Body of pancreas (tissue), 4 donors: ENCODE measurements around the gene AGAP1. TPM values are rescaled to one million over a fixed set of nuclear protein-coding genes. Genes with fewer than 3 reads are reported as not detected.

Experiments used
- ATAC-seq: fragments of 150-250 bp; one replicate; pipeline ENCODE4 v1.9.1; 2016
- DNase-seq, 4 donors: peaks; one replicate each; pipeline ENCODE4 v3.0.0-alpha.2; 2019
- H3K27ac ChIP-seq, 4 donors: fragments of 200-600 bp; sonication (generic); 1 replicate in 3 of 4; 2 replicates in 1 of 4; pipeline versions ENCODE4 v1.5.1 to v1.6.1; 2016 to 2019; ENCODE audit warnings: mild to moderate bottlenecking in 1 of 4, mixed read lengths in 1 of 4, moderate library complexity in 1 of 4
- H3K27me3 ChIP-seq, 2 donors: fragments of 200-600 bp; sonication (generic); one replicate each; pipeline ENCODE4 v1.6.0; 2016; ENCODE audit warnings: mild to moderate bottlenecking in 1 of 2
- H3K36me3 ChIP-seq, 2 donors: fragments of 200-600 bp; sonication (generic); replicated peaks in 1 of 2; 2 replicates each; pipeline ENCODE4 v1.5.1; 2016; ENCODE audit warnings: low read depth in 2 of 2; ENCODE audit not compliant: insufficient read depth in 1 of 2
- H3K4me1 ChIP-seq: fragments of 200-600 bp; sonication (generic); one replicate; pipeline ENCODE4 v1.6.0; 2016
- H3K4me3 ChIP-seq, 2 donors: fragments of 200-600 bp; sonication (generic); 1 replicate in 1 of 2; 2 replicates in 1 of 2; pipeline ENCODE4 v1.5.1; 2016 to 2019
- H3K9me3 ChIP-seq, 3 donors: fragments of 200-600 bp; sonication (generic); 1 replicate in 2 of 3; 2 replicates in 1 of 3; pipeline ENCODE4 v1.5.1; 2016
- POLR2A ChIP-seq, 3 donors: fragments of 450-650 bp; IDR thresholded peaks; one replicate each; pipeline ENCODE4 v1.6.1; 2016; ENCODE audit warnings: antibody characterized with exemption in 3 of 3, mild to moderate bottlenecking in 2 of 3
- WGBS, 2 donors: methylation state at CpG; one replicate each; pipeline ENCODE4 v1.1.5; 2017; 5-methylcytosine and 5-hydroxymethylcytosine counted together
- intact Hi-C: fragments of 100-400 bp; cut with DNase I; formaldehyde crosslinking; loops from one replicate; pipeline ENCODE4 v1.15.1; 2023
- total RNA-seq, 2 donors: library from RNA; depleted of rRNA; stranded (reverse); fragments of >200 nt; gene quantifications; one replicate each; pipeline ENCODE4 v1.1.0, GENCODE V29; 2016
- TF ChIP-seq, protein P1 (sequence below), 7 experiments: fragments of 450-650 bp in 4 of 7; fragments of 200-600 bp in 3 of 7; sonication (generic) in 3 of 7; IDR thresholded peaks; one replicate each; pipeline ENCODE4 v1.5.1; 2016 to 2019; ENCODE audit warnings: antibody characterized with exemption in 7 of 7

Gene AGAP1
- total RNA-seq, 2 donors from 2014 or later: 21.3 to 32.6 TPM

DNA sequence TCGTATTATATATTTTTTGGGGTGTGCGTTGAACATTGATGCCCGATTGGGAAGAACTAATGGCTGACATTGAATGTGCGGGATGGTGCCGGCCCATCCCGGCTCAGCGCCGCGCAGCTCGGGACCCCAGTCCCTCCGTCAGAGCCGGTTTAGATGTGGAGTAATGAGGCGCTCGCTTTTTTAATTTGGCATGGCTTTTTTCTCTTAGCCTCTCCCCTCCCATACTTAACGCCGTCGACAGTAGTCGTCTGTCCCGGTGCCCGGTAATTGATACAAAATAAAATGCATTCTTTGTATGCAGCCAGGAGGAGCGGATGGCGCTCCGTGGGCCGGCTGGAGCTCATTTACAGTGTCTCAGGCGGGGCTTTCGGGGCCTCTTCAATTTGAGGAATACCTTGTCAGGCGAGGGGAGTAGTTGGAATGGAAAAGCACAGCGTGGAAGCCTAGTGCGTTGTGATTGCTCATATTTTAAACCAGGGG lies 465.1 kb downstream of the AGAP1 start:
- Histone ChIP-seq H3K4me3 (no peak overlapping the region), H3K27ac (no peak overlapping the region), H3K36me3 (no peaks in the 10 kb centered on the region), H3K4me1 (no peaks in the 10 kb centered on the region), H3K9me3 (no peaks in the 10 kb centered on the region), H3K27me3 (no peaks in the 10 kb centered on the region)
- 93 to 94% methylated on average over 29 of the region's 29 CpGs for WGBS, 2 donors
- DNase-seq (no peak), ATAC-seq (no peak)
- TF ChIP-seq, protein P1, sequence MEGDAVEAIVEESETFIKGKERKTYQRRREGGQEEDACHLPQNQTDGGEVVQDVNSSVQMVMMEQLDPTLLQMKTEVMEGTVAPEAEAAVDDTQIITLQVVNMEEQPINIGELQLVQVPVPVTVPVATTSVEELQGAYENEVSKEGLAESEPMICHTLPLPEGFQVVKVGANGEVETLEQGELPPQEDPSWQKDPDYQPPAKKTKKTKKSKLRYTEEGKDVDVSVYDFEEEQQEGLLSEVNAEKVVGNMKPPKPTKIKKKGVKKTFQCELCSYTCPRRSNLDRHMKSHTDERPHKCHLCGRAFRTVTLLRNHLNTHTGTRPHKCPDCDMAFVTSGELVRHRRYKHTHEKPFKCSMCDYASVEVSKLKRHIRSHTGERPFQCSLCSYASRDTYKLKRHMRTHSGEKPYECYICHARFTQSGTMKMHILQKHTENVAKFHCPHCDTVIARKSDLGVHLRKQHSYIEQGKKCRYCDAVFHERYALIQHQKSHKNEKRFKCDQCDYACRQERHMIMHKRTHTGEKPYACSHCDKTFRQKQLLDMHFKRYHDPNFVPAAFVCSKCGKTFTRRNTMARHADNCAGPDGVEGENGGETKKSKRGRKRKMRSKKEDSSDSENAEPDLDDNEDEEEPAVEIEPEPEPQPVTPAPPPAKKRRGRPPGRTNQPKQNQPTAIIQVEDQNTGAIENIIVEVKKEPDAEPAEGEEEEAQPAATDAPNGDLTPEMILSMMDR (IDR thresholded peaks at IDR 0.05): no peak
- no peak for TF ChIP-seq POLR2A (IDR thresholded peaks at IDR 0.05)
- intact Hi-C loops: no loop called here

DNA sequence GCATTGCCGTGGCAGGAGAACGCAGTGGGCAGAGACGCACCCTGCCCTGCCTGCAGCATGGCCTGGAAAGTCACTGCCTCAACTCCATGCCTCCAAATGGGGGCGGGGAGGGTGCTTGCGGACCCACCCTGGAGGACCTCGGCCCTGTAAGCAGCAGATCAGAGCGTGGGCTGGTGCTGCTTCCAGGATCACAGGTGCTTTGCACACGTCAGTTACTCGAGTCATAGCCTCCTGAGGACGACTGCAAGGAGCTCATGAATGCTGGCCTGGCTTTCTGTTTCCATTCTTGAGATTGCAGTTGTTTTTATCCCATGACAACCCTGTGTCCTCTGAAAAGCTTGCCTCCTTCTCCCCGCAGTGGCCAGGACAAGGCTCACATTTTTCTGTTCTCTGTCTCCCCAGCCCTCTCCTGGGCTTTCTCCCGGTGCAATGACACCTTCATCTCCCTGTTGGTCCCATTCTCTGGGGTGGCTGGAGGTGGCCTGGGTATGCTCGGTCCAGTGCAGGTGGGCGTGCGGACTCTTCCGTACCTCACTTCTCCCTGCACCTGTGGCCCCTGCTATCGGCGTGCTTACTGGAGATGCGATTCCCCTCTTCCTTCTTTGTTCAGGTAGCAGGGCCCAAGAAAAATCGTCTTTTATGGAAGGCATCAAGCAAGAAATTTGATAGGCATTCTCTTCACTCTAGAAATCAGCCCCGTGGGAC lies 466.3 kb downstream of the AGAP1 start:
- no peak for DNase-seq
- TF ChIP-seq, protein P1 (IDR thresholded peaks at IDR 0.05): no peak
- TF ChIP-seq POLR2A (IDR thresholded peaks at IDR 0.05): no peak
- H3K9me3 ChIP-seq: no peaks in the 10 kb centered on the region
- no peaks in the 10 kb centered on the region for H3K36me3 ChIP-seq
- WGBS, 2 donors: 95% methylated on average over 14 to 21 of the region's 21 CpGs
- intact Hi-C loops: no loop called here
- H3K4me1 ChIP-seq: no peaks in the 10 kb centered on the region
- H3K27me3 ChIP-seq: no peaks in the 10 kb centered on the region
- ATAC-seq: no peak
- no peak overlapping the region for H3K4me3 ChIP-seq
- H3K27ac ChIP-seq: no peak overlapping the region

DNA sequence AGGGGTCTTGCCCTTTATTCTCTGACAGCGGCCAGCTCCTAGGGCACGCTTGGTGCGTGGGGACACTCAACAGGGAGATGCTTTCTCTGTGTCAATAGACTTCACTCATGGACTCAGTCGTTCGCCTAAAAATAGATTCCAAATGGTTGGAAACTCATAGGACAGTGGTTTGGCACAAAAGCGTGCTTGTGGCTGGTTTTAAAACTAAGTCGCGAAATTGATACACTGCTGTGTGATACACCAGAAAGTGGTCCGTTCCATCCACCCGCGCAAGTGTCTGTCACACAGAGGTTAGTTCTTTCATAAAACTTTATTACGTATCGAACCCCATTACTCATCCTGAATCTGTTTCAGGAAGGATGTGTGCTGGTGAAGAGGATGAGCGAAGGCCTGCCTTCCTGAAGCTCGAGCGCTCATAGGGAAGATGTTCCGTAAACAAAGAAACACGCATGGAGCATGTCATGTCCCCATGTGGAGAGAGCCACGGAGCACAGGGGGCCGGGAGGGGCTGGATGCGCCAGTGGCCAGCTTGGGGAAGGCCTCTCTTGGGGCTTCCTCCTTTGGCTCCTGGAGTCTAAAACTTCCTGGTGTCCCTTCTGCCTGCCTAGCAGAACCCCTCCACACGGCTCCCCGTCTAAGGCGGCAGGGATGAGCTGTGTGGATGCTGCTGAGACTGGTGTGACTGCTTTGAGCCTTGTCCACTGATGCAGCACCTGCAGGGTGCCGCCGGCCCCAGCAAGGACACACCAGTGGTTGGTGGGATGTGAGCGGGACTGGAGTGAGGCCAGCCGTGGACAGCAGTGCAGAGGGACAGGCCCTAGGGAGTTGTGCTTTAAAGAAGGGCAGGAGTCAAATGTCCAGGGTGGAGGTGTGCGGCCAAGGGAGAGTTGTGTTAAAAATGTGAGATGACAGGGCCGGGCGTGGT lies 467.1 kb downstream of the AGAP1 start:
- TF ChIP-seq POLR2A (IDR thresholded peaks at IDR 0.05): no peak
- TF ChIP-seq, protein P1 (IDR thresholded peaks at IDR 0.05): no peak
- Histone ChIP-seq H3K27ac (no peak overlapping the region), H3K27me3 (no peaks in the 10 kb centered on the region), H3K4me3 (no peak overlapping the region), H3K36me3 (no peaks in the 10 kb centered on the region), H3K4me1 (no peaks in the 10 kb centered on the region), H3K9me3 (no peaks in the 10 kb centered on the region)
- intact Hi-C loops: no loop called here
- 95 to 97% methylated on average over 28 to 31 of the region's 31 CpGs for WGBS, 2 donors
- ATAC-seq (no peak), DNase-seq (no peak)

DNA sequence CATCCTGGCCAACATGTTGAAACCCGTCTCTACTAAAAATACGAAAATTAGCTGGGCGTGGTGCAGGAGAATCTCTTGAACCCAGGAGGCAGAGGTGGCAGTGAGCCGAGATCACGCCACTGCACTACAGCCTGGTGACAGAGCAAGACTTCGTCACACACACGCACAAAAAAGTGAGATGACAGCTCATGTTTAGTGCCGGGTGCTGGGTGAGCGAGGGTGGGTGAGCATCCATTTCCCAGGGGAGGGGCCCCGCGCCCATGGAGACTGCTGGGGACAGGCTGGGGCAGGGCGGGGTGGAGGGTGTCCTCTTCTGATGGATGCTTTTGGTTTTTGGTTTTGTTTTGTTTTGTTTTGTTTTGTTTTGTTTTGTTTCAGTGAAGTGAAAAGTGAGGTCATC lies 467.9 kb downstream of the AGAP1 start:
- intact Hi-C loops: no loop called here
- WGBS, 2 donors: 96 to 98% methylated on average over 12 of the region's 12 CpGs
- ATAC-seq: no peak

More for the DNA sequence above, 467.9 kb downstream of the AGAP1 start:
- no peak overlapping the region for H3K27ac ChIP-seq
- H3K4me3 ChIP-seq: no peak overlapping the region
- DNase-seq: no peak
- H3K27me3 ChIP-seq: no peaks in the 10 kb centered on the region
- no peaks in the 10 kb centered on the region for H3K9me3 ChIP-seq
- no peaks in the 10 kb centered on the region for H3K36me3 ChIP-seq
- TF ChIP-seq POLR2A (IDR thresholded peaks at IDR 0.05): no peak
- TF ChIP-seq, protein P1 (IDR thresholded peaks at IDR 0.05): no peak
- H3K4me1 ChIP-seq: no peaks in the 10 kb centered on the region
